Right lobe of liver (tissue), 6 donors: ENCODE measurements around the gene FAM20C. TPM values are rescaled to one million over a fixed set of nuclear protein-coding genes. Genes with fewer than 3 reads are reported as not detected.

ENCODE experiments used
- ATAC-seq, 4 donors: fragments of 200-7000 bp; cut with Tn5 transposase; one replicate each; pipeline ENCODE4 v1.9.1; 2020; ENCODE audit warnings: mild to moderate bottlenecking in 4 of 4, moderate library complexity in 4 of 4
- DNase-seq, 3 donors: peaks; one replicate each; pipeline ENCODE4 v3.0.0-alpha.2; 2020
- H3K27ac ChIP-seq, 3 donors: fragments of 200-600 bp; one replicate each; pipeline ENCODE4 v1.8.0; 2022
- H3K27me3 ChIP-seq, 2 donors: fragments of 200-600 bp; one replicate each; pipeline ENCODE4 v1.8.0; 2022
- H3K36me3 ChIP-seq, 4 donors: fragments of 200-600 bp; sonication (generic) in 1 of 4; one replicate each; pipeline versions ENCODE4 v1.5.1 to v1.8.0; 2017 to 2022; ENCODE audit warnings: control low read depth in 1 of 4
- H3K4me1 ChIP-seq, 4 donors: fragments of 200-600 bp; sonication (generic) in 1 of 4; one replicate each; pipeline versions ENCODE4 v1.5.1 to v1.8.0; 2017 to 2022; ENCODE audit warnings: control low read depth in 1 of 4
- H3K4me3 ChIP-seq, 3 donors: fragments of 200-600 bp; one replicate each; pipeline ENCODE4 v1.8.0; 2022
- H3K9me3 ChIP-seq, 4 donors: fragments of 200-600 bp; sonication (generic) in 1 of 4; one replicate each; pipeline versions ENCODE4 v1.5.1 to v1.8.0; 2017 to 2022; ENCODE audit warnings: control low read depth in 1 of 4
- CTCF ChIP-seq, 4 donors: fragments of 200-600 bp in 3 of 4; fragments of 450-650 bp in 1 of 4; IDR thresholded peaks; one replicate each; pipeline versions ENCODE4 v1.5.1 to v1.8.0; 2016 to 2022; ENCODE audit warnings: antibody characterized with exemption in 4 of 4, mild to moderate bottlenecking in 2 of 4
- POLR2A ChIP-seq: fragments of 450-650 bp; IDR thresholded peaks from one replicate; pipeline ENCODE4 v1.6.1; 2017; ENCODE audit warnings: antibody characterized with exemption, mild to moderate bottlenecking
- WGBS: methylation state at CpG from one replicate; pipeline ENCODE4 v1.1.6; 2018; ENCODE audit warnings: low coverage, low lambda C conversion rate; ENCODE audit not compliant: insufficient coverage; ENCODE audit errors: missing lambda C conversion rate; 5-methylcytosine and 5-hydroxymethylcytosine counted together
- intact Hi-C, 2 donors: fragments of 100-400 bp; cut with DNase I; formaldehyde crosslinking; loops; one replicate each; pipeline versions ENCODE4 v1.11.2 to v1.14.1; 2022
- total RNA-seq, 6 experiments: library from RNA; depleted of rRNA in 2 of 6; stranded (reverse); fragments of >200 nt in 2 of 6; fragmentation: NEBNext Ultra II Directional in 3 of 6; extraction: Animal tissue kit (Norgen Biotek cat#: 25700) in 3 of 6; gene quantifications; one replicate each; pipeline versions ENCODE4 v1.1.0 to v1.2.4, GENCODE V29; 2016 to 2023
- donor health status: DM: no; HTN: yes; CAD: no.
- donor health status: DM: no; HTN: no; CAD: no.
- donor health status: DM: no; HTN: no; CAD: no.
- donor health status: DM: no; HTN: yes; CAD: no.
- donor health status: DM: no; HTN: yes; CAD: no.

FAM20C gene
- total RNA-seq, 6 experiments from 2014 or later: 32.1 to 73.8 (median 57.3) TPM

- Histone ChIP-seq H3K4me1 (peaks cover 0 to 11% (median 0%) of the 10 kb centered on the region in 4 donors), H3K9me3 (no peaks in the 10 kb centered on the region), H3K27ac (peak overlapping the region in 2 of 3 donors; percentile 73 to 90), H3K36me3 (no peaks in the 10 kb centered on the region), H3K4me3 (no peak overlapping the region), H3K27me3 (no peaks in the 10 kb centered on the region)
- peak in 1 of 4 donors; percentile 1 for ATAC-seq
- WGBS: 36% methylated on average over 10 of the region's 13 CpGs
- intact Hi-C loops: no loop called here
- no peak for TF ChIP-seq POLR2A
- no peak for TF ChIP-seq CTCF (IDR thresholded peaks at IDR 0.05)
- DNase-seq: peak in 1 of 3 donors; percentile 48
Measured at GRCh38 chr7:150811-151221, 41.6 kb upstream of the FAM20C start.

DNA sequence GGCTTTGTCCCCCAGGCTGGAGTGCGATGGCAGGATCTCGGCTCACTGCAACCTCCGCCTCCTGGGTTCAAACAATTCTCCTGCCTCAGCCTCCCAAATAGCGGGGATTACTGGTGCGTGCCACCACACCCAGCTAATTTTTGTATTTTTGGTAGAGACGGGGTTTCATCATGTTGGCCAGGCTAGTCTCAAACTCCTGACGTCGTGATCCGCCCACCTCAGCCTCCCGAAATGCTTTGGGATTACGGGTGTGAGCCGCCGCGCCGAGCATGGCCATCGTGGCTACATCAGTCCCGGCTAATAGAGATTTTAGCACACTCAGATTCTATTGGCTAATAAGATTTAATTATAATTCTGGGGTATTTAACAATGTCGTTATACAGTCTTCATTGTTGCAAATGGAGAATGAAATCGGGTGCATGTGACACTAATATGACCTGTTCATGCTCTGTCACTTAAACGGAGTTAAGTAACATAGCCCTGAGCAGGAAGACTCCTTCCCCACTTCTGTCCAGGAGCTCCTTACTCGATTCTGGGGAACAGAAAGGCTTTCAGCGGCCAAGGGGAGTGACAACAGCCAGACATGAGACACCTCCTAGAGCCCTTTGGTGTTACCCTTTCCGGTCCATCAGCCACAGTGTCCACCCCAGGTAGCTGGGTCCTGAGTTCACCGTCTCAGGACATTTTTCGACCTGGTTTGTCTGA lies 40.9 kb upstream of the FAM20C start:
- intact Hi-C loops: no loop called here
- Histone ChIP-seq H3K4me3 (no peak overlapping the region), H3K4me1 (peaks cover 0 to 11% (median 0%) of the 10 kb centered on the region in 4 donors), H3K36me3 (no peaks in the 10 kb centered on the region), H3K9me3 (no peaks in the 10 kb centered on the region), H3K27ac (no peak overlapping the region), H3K27me3 (no peaks in the 10 kb centered on the region)
- DNase-seq (no peak), ATAC-seq (no peak)
- 98% methylated on average over 9 of the region's 25 CpGs for WGBS
- no peak for TF ChIP-seq CTCF (IDR thresholded peaks at IDR 0.05)
- TF ChIP-seq POLR2A: no peak

DNA sequence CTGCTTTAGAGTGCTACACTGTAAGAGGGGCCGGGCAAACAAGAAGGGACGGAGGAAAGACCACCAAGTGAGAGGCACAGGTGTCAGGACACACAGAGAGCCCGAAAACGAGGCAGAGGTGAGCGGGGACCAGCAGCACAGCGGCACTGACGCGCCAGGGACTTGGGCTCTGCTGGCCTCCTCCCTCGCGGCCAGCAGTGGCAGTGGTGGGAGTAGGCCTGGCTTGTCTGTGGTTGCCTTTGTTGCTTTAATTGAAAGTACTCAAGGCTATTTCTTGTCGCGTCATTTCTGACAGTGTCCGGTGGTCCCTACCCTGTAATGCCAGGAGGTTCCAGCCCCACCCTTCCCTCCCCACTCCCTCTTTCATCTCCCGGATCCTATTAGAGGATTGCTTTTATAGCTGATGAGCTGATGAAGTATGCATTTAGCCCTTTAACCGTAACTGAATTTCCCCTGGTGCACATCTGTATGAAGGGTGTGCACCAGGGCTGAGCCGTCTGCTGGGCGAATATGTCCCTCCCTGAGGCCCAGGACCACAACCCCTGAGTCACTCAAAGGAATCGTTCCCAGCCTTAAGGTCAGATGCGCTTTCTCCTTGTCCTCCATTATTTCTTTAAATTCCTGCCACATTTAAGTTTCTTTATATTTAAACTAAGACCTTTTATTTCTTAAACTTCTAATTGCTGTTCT lies 39.5 kb upstream of the FAM20C start:
- intact Hi-C loops: no loop called here
- 92% methylated on average over 7 of the region's 19 CpGs for WGBS
- no peak for DNase-seq

DNA sequence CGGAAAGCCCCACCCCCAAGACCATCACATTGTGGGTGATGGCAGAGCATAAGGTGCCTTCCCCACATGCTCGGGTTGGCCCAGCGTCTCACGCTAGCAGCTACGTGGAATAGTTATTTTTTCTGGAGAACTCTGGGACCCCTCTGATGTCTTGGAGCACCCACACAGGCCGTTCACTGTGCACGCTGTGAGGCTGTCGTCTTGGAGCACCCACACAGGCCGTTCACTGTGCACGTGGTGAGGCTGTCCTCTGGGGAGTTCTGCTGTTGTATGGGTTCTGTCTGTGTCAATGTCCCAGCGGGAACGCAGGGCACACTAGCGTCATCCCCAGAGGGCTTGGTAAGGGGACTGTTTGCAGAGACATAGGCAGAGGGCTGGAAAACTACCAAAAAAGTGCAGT lies 38.8 kb upstream of the FAM20C start:
- TF ChIP-seq POLR2A (no peak), CTCF (IDR thresholded peaks at IDR 0.05) (no peak)
- Histone ChIP-seq H3K27ac (no peak overlapping the region), H3K9me3 (no peaks in the 10 kb centered on the region), H3K36me3 (no peaks in the 10 kb centered on the region), H3K27me3 (no peaks in the 10 kb centered on the region), H3K4me3 (no peak overlapping the region), H3K4me1 (peaks cover 0 to 11% (median 0%) of the 10 kb centered on the region in 4 donors)
- ATAC-seq: no peak
- DNase-seq: no peak
- 83% methylated on average over 1 of the region's 13 CpGs for WGBS
- intact Hi-C loops: no loop called here

More for the DNA sequence above, 39.5 kb upstream of the FAM20C start:
- Histone ChIP-seq H3K27me3 (no peaks in the 10 kb centered on the region), H3K9me3 (no peaks in the 10 kb centered on the region), H3K27ac (no peak overlapping the region), H3K36me3 (no peaks in the 10 kb centered on the region), H3K4me3 (no peak overlapping the region), H3K4me1 (peaks cover 0 to 11% (median 0%) of the 10 kb centered on the region in 4 donors)
- no peak for TF ChIP-seq CTCF (IDR thresholded peaks at IDR 0.05)
- ATAC-seq: no peak
